Ovary (tissue), 9 donors: ENCODE results near the gene STRA6. TPM values are rescaled to one million over a fixed set of nuclear protein-coding genes. Genes with fewer than 3 reads are reported as not detected.

ENCODE experiments used
- DNase-seq, 5 donors: peaks; one replicate each; pipeline ENCODE4 v3.0.0-alpha.2; 2019 to 2020
- H3K27ac ChIP-seq, 2 donors: fragments of 200-600 bp; one replicate each; pipeline versions ENCODE4 v1.5.1 to v1.8.0; 2019 to 2022
- H3K27me3 ChIP-seq: fragments of 200-600 bp; one replicate; pipeline ENCODE4 v1.8.0; 2022
- H3K36me3 ChIP-seq: fragments of 200-600 bp; sonication (generic); one replicate; pipeline ENCODE4 v1.5.1; 2019
- H3K4me1 ChIP-seq: one replicate; pipeline ENCODE4 v1.8.1; 2013; ENCODE audit warnings: mild to moderate bottlenecking, moderate library complexity; ENCODE audit not compliant: insufficient read depth
- H3K4me3 ChIP-seq: fragments of 200-600 bp; sonication (generic); one replicate; pipeline ENCODE4 v1.5.1; 2017
- H3K9me3 ChIP-seq, 2 donors: fragments of 200-600 bp in 1 of 2; sonication (generic) in 1 of 2; one replicate each; pipeline versions ENCODE4 v1.5.1 to v1.8.1; 2013 to 2019; ENCODE audit warnings: mild to moderate bottlenecking in 1 of 2, moderate library complexity in 1 of 2
- EP300 ChIP-seq: sonication (generic); formaldehyde crosslinking; IDR thresholded peaks from one replicate; pipeline ENCODE4 v1.6.1; 2017; ENCODE audit warnings: antibody characterized with exemption
- POLR2A ChIP-seq: fragments of 450-650 bp; IDR thresholded peaks from one replicate; pipeline ENCODE4 v1.6.1; 2017; ENCODE audit warnings: antibody characterized with exemption, mild to moderate bottlenecking, moderate library complexity
- WGBS, 3 donors: extraction: QIAGEN DNeasy Blood & Tissue Kit in 1 of 3; methylation state at CpG; one replicate each; pipeline versions ENCODE4 v1.1.5 to v1.1.7; 2013 to 2017; 5-methylcytosine and 5-hydroxymethylcytosine counted together
- intact Hi-C, 4 donors: fragments of 100-400 bp; cut with DNase I; formaldehyde crosslinking; loops; one replicate each; pipeline versions ENCODE4 v1.11.0 to v1.15.1; 2022 to 2023
- polyA plus RNA-seq, 2 donors: library from polyadenylated mRNA; stranded (reverse); fragments of 200-250 nt in 1 of 2; fragments of 350-450 nt in 1 of 2; fragmentation: Illumina TruSeq in 1 of 2; extraction: RNeasy Lipid Tissue Mini Kit (QIAGEN cat#74804) in 1 of 2; gene quantifications; one replicate each; pipeline ENCODE4 v1.2.3, GENCODE V29; 2013 to 2014
- total RNA-seq, 7 donors: library from RNA; depleted of rRNA in 2 of 7; stranded (reverse); fragments of >200 nt in 2 of 7; fragmentation: NEBNext Ultra II Directional in 3 of 7; extraction: Animal tissue kit (Norgen Biotek cat#: 25700) in 3 of 7; gene quantifications; one replicate each; pipeline versions ENCODE4 v1.1.0 to v1.2.4, GENCODE V29; 2016 to 2023
- TF ChIP-seq, protein P1 (sequence below), 3 donors: fragments of 450-650 bp in 2 of 3; fragments of 200-600 bp in 1 of 3; IDR thresholded peaks; one replicate each; pipeline versions ENCODE4 v1.5.1 to v1.8.0; 2016 to 2022; ENCODE audit warnings: antibody characterized with exemption in 3 of 3, mild to moderate bottlenecking in 1 of 3
- donor health status: DM: no; HTN: no; CAD: no; lungs with moderate emphysema.
- donor health status: DM: no; HTN: no; CAD: no.
- donor health status: Bipolar disorder and iron deficiency.
- donor health status: DM: yes; HTN: yes; CAD: no.
- donor health status: DM: no; HTN: no; CAD: no.
- donor health status: DM: yes; HTN: yes; CAD: no.

The STRA6 gene
- total and polyA plus RNA-seq, 9 donors, result 0.20 to 2.8 (median 0.69) TPM

DNA sequence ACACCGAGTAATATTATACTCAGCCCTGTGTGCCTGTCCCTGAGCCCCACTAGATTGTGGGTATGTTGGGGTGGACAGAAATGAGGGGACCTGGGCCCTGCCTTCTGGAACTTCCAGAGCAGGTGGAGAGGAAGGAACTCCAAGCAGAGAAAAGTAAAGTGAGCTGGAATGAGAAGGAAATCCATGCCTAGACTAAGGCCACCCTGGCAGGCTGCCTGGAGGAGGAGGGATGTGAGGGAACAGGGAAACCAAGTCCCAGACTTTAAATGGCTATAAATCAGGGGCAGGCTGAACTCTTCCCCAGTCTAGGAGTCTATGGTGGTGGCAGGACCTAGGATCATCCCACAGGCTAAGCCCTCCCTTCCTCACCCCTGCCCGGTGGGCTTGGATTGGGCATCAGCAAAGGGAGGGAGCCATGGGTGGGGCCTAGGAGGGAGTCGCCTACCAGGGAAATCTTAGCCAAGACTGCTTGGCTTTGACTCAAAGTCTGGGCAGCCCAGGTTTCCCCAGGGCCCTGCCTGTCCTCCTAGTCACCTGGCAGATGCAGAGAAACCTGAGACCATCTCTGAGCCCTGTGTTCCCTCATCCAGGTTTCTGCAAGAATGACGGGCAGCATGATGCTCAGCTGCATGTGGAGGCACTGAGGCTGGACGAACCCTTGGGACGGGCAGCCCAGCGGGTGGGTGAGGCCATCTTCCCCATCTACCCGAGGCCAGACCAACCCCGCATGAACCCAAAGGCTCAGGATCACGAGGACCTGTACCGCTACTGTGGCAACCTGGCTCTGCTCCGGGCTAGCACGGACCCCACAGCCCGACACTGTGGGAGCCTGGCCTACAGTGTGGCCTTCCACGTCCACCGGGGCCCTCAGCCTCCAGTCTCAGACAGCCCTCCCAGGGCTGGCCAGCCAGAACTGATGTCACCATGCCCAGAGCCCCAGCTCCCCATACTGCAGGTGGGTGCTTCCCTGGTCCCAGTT, 15.6 kb upstream of the STRA6 start:
- H3K27me3 ChIP-seq, result no peaks in the 10 kb centered on the region
- H3K4me3 ChIP-seq, result no peak overlapping the region
- H3K36me3 ChIP-seq, result no peaks in the 10 kb centered on the region
- intact Hi-C loops, result loop anchor here in 1 of 4 donors (5.0 kb wide), 1 partner anchor 86 kb away; the partner anchor contains the start of gene ISLR2
- DNase-seq, result no peak
- H3K4me1 ChIP-seq, result no peaks in the 10 kb centered on the region
- TF ChIP-seq EP300 (no peak), POLR2A (no peak)
- TF ChIP-seq, protein P1, sequence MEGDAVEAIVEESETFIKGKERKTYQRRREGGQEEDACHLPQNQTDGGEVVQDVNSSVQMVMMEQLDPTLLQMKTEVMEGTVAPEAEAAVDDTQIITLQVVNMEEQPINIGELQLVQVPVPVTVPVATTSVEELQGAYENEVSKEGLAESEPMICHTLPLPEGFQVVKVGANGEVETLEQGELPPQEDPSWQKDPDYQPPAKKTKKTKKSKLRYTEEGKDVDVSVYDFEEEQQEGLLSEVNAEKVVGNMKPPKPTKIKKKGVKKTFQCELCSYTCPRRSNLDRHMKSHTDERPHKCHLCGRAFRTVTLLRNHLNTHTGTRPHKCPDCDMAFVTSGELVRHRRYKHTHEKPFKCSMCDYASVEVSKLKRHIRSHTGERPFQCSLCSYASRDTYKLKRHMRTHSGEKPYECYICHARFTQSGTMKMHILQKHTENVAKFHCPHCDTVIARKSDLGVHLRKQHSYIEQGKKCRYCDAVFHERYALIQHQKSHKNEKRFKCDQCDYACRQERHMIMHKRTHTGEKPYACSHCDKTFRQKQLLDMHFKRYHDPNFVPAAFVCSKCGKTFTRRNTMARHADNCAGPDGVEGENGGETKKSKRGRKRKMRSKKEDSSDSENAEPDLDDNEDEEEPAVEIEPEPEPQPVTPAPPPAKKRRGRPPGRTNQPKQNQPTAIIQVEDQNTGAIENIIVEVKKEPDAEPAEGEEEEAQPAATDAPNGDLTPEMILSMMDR (IDR thresholded peaks at IDR 0.05), result no peak
- no peak overlapping the region for H3K27ac ChIP-seq
- 89 to 93% (median 89%) methylated on average over 15 to 16 of the region's 16 CpGs for WGBS, 3 donors
- no peaks in the 10 kb centered on the region for H3K9me3 ChIP-seq

DNA sequence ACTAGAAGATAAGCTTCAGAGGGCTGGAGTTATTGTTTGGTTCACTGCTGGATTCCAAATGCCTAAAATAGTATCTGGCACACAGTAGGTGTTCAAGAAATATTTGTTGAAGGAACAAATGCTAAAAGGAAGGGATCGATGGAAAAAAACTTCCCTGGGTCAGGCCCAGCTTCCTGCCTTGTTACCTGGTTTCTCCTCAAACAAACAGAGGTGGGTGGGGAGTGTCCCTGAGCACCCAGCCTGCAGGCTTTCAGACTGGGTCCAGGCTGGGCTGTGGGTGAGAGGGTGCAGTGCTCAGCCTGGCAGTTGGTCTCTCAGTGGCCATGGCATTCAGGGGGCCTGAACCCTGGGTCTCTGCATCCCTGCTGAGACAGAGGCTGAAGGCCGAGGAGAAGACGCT, 14.4 kb upstream of the STRA6 start:
- no peaks in the 10 kb centered on the region for H3K9me3 ChIP-seq
- H3K36me3 ChIP-seq, result no peaks in the 10 kb centered on the region
- no peak overlapping the region for H3K4me3 ChIP-seq
- TF ChIP-seq POLR2A, result no peak
- TF ChIP-seq, protein P1 (IDR thresholded peaks at IDR 0.05), result no peak
- no peak for TF ChIP-seq EP300
- DNase-seq, result no peak
- no peaks in the 10 kb centered on the region for H3K4me1 ChIP-seq
- H3K27me3 ChIP-seq, result no peaks in the 10 kb centered on the region
- no peak overlapping the region for H3K27ac ChIP-seq
- intact Hi-C loops, result loop anchor here in 1 of 4 donors (5.0 kb wide), 1 partner anchor 85 kb away; the partner anchor contains the start of gene ISLR2
- 76 to 78% (median 76%) methylated on average over 3 of the region's 3 CpGs for WGBS, 3 donors

DNA sequence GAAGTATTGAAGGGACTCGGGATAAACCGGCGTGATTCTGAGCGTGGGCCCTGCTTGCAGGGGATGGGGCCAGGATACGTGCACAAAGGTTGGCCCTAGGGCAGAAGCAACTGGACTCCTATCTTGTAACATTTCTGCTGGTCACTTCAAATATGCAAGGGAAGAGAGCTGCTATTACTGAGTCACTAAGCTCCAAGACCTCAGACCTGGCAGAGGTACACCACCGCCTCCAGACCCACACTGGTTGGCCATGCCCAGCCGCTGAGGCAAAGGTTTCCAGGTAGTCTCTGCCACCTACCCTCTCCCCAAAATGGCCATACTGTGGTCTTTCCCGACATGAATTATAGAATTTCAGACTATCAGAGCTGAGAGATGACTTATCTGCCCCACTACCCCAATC, 13.4 kb upstream of the STRA6 start:
- H3K4me3 ChIP-seq, result no peak overlapping the region
- H3K4me1 ChIP-seq, result no peaks in the 10 kb centered on the region
- no peak for DNase-seq
- no peaks in the 10 kb centered on the region for H3K36me3 ChIP-seq
- no peak overlapping the region for H3K27ac ChIP-seq
- 88 to 92% (median 91%) methylated on average over 8 of the region's 8 CpGs for WGBS, 3 donors
- intact Hi-C loops, result loop anchor here in 1 of 4 donors (5.0 kb wide), 1 partner anchor 84 kb away; the partner anchor contains the start of gene ISLR2
- H3K27me3 ChIP-seq, result no peaks in the 10 kb centered on the region
- no peaks in the 10 kb centered on the region for H3K9me3 ChIP-seq
- TF ChIP-seq POLR2A (no peak), EP300 (no peak)
- TF ChIP-seq, protein P1 (IDR thresholded peaks at IDR 0.05), result no peak

DNA sequence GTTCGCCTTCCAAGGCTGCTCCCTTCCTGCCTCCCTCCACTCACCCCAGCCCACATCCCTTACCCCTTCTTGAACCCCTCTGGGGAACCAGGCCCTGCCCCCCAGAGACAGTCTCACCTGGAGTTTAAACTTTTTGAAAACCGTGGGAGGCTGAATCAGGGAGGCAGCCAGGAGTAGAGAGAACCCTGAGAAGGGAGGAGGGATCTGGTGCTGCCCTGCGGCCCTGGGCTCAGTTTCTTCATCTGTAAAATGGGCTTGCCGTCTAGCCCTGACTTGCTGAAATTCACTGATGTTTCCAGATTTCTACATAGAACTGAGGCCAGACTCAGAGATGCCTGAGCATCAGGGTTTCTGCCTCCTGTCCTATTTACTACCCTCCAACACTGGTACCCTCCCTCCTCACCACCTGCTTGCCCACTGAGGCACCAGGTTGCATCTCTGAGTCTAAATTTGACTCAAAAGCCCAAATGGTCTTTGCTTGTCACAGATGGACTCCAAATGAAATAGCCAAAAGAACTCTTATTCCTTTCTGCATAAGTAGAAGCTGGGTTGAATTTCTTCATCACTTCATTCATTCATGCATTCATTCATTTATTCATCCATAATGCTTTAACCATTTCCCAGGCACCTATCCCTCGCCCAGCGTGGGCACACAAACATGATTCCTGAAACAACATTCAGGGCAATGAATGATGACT, 11.9 kb upstream of the STRA6 start:
- no peaks in the 10 kb centered on the region for H3K27me3 ChIP-seq
- H3K9me3 ChIP-seq, result no peaks in the 10 kb centered on the region
- intact Hi-C loops, result loop anchor here in 1 of 4 donors (5.0 kb wide), 1 partner anchor 82 kb away; the partner anchor contains the start of gene ISLR2
- H3K36me3 ChIP-seq, result no peaks in the 10 kb centered on the region
- no peak for DNase-seq
- TF ChIP-seq POLR2A, result no peak
- TF ChIP-seq, protein P1 (IDR thresholded peaks at IDR 0.05), result no peak
- no peak for TF ChIP-seq EP300
- H3K4me3 ChIP-seq, result no peak overlapping the region
- H3K27ac ChIP-seq, result no peak overlapping the region
- WGBS, 3 donors, result 80 to 84% (median 82%) methylated on average over 6 of the region's 6 CpGs
- no peaks in the 10 kb centered on the region for H3K4me1 ChIP-seq
